Stimulated activated CD4-positive, alpha-beta T cell treated with anti-CD3 and anti-CD28 coated beads, Interleukin-1b, Interleukin-23, amount 100 ng/mL, for 48 hours (primary cell): ENCODE measurements around the gene FGF23.

ENCODE experiments used
- DNase-seq: peaks from one replicate; pipeline ENCODE4 v3.0.0-alpha.2; 2020

Gene FGF23

DNA sequence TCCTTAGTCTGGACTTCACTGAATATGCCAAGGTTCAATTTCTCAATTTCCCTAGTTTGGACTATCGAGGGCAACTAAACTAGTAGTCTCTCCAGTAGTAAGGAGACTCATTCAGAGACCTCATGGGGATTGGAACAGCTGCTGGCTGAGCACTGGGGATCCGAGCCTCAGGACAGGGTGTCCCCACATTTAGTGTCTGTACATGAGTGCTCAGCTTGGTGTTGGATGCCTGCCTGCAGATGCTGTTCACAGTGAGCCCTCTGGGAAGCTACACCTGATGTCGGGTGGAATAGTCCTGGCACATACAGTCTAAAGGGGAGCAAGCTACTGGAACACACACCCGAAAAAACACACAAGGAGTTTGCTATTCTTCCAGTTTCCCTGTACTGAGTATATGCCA is 820 bp upstream of the FGF23 start:
- no peak for DNase-seq

DNA sequence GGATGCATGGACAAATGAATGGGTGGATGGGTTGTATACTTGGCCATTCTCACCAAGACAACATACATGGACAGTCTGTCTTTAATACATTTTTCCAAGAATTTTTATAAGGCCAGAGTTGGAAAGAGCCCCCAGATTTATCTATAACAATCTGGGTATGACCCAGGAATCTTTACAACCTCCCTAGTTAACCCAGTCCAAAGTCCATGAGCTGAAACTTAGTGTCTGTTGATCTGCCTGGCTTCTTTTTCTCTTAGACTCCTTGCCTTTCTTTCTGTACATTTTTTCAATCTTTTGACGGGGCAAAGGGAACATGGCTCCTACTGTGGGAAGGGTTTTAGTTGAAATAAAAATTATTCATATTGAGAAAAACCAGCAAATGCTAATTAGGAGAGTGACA is 740 bp downstream of the FGF23 start:
- no peak for DNase-seq

DNA sequence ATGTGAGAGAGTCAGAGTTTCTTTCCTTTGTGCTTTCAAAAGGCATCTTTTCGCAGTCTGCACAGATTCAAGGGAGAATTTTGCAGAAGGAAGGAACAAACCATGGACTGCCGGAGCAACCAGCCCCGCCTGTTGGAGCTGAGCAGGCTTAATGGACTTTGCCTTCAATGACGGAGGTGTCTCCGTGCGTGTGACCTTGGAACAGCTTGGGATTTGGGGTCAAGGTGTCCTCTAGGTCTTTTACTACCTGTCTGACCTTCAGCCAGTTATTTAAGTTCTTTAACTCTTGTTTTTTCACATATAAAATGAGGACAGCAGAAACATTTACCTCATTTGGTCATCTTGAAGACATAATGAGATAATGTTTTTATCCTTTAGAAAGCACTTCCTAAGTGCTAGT is 4.1 kb downstream of the FGF23 start:
- no peak for DNase-seq

DNA sequence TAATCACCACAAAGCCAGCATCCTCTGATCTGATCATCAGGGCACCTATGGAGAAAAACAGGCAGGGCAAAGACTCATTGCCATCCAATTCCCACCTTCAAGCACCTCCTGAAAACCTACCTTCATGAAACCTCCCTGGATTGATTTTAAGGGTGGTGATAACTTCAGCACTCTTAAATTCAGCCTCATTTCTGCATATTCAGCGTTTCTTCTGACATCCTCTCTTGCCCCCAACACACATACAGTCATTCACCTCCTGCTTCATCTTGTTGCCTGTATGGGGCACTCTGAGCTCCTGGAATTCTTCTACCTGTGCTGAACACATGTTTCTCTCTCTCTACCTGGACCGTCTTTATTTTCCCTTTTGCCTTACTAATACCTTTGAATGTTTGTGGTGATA is 6.9 kb downstream of the FGF23 start:
- DNase-seq: no peak

DNA sequence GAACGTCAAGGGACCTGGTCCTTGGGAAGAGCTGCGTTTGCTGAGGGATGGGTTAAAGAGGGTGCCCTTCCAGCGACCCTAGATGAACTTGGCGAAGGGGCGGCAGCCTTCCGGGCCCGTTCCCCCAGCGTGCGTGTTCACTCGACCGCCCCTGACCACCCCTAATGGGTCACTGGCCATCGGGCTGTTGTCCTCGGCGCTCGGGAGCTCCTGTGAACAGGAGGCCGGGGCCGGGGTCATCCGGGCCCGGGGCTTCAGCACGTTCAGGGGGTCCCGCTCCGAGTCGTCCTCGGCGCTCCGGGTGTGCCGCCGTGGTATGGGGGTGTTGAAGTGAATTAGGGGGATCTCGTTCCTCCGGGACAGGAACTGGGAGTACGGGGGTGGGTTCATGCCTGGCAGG is 9.2 kb downstream of the FGF23 start:
- no peak for DNase-seq

DNA sequence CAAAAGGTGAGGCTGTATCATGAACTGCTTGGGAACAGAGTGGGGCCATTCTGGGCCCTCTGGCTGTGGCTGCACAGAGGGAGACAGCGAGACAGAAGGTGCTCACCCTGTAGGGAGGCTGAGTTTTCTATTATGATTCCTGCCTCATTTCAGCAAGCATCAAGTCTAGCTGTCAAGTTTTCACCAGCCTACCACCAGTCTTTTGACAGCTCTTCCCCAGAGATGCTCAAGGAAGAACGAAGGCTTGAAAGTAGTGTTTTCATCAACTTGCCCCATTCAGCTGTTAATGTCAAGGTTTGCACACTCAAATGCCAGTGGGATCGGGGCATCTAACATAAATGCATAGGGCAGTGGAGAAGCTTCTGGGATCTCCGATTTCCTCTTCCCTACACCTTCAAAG is 10.0 kb downstream of the FGF23 start:
- DNase-seq: no peak

DNA sequence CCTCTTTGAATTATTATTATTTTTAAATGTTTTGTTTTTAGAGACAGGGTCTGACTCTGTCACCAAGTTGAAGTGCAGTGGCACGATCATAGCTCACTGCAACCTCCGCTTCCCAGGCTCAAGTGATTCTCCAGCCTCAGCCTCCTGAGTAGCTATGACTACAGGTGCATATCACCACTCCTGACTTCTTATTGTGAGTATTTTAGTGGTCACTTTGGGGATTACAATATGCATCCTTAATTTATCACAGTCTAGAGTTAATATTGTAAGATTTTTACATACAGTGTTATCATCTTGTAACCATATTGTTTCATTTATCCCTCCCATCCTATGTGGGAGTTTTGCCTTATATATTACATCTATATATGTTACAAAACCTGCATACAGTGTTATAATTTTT is 13.4 kb downstream of the FGF23 start:
- DNase-seq: no peak

DNA sequence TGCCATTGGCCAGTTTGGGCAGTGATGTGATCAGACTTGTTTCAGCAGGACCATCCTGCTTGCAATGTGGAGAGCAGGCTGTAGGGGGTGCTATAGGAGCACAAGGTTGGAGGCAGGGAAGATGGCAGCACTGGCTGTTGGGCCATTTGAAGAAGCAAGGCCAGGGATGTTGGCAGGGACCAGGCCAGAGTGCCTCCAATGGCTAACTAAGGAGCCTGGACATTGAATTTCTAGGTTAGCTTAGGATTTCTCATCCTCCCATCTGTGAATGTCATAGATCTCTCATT is 23.5 kb downstream of the FGF23 start:
- DNase-seq: peak; percentile 72

DNA sequence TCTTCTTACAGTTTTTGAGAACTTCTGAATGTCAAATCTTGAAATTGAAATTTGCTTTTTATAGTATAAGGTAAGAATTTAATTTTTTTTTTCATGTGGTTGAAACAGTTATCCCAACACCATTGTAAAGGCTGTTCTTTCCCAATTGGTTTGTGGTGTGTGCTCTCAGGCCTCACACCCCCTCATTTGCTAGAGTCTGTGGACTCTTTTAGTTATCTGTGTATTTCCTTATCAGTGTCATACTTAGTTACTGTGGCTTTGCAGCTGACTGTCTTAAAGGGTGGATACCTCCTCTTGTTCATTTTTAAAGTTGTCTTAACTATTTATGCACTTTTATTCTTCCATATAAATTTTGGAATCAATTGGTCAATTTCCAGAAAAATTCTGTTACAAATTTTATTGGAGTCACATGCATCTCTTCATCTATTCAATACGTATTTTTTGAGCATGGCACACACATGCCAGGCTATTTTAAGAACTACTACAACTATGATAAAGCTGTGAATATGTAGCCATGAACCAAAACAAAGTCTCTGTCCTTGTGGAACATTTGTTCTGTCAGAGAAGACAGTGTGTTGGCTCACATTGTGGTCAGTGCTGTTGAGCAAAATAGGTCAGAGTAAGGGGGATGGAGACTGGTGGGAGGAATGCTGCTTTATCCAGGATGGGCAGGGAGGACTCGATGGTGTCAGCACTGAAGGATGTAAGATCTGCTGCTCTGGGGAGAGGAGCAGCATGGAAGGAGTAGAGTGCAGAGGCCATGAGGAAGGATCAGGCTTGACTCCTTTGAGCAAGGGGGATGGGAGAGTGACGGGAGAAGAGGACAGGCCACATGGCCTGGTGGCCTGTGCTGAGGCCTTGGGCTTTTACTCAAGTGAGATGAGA is 24.1 kb downstream of the FGF23 start:
- no peak for DNase-seq

DNA sequence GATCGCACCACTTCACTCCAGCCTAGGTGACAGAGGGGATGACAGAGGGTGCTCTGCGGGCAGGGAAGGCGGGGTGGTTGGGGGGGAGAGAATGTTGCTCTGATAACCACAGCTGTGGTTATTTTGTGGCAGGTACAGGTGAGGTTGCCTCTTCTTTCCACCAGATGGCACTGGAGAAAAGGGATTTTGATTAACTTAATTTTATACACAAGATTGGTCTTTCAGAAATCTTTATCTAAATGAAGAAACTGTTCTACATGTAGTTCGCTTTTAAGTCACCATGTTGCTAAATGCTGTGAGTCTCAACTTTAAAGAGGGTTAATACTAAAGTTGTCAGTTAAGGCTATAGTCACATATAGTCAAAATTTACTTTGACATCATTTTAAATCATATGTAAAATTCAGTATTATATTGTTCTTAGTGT is 25.7 kb downstream of the FGF23 start:
- DNase-seq: peak; percentile 30

DNA sequence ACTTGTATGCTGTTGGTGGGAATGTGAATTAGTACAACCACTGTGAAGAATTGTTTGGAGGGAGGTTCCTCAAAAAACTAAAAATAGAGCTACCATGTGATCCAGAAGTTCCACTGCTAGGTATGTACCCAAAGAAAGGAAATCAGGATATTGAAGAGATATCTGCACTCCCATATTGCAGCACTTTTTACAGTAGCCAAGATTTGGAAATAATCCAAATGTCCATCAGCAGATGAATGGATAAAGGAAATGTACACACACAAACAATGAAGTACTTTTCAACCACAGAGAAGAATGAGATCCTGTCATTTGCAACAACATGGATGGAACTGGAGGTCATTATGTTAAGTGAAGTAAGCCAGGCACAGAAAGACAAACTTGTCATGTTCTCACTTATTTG is 32.6 kb downstream of the FGF23 start:
- no peak for DNase-seq

DNA sequence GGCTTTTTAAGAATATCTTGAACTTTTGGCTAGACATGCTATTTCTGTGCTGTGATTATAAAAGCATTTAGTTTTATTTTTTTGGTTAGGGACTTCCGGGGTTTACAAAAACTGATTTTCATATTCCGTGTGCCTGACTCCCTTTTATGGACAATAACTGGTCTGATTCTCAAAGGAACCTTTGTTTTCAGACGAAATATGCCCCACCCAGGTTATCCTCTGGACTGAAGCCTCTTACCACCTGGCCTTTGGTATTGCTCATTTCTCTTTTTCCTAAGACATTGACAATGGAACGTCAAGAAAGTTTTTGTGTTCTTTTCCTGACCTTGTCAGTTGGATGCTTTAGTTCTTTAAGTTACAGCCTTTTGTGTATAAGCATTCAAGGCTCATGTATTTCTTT is 47.7 kb downstream of the FGF23 start:
- no peak for DNase-seq

DNA sequence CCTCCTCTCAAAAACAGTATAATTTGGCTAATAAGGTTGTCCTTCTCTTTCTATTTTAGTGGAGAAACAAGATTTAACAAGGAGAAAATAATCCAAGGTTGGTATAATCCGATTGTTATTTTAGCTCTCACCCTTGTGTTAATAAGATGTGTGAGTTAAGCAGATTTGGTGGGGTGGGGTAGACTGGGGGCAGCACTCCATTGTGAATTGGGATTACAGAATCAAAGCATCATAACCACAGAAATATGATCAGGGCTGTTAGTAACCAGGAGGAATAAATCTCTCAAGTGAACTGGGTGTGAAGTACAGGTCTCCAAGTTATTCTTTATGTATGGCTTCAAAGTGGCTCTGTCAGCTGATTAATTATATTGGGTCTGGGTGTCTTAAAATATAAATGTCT is 48.3 kb downstream of the FGF23 start:
- DNase-seq: no peak

DNA sequence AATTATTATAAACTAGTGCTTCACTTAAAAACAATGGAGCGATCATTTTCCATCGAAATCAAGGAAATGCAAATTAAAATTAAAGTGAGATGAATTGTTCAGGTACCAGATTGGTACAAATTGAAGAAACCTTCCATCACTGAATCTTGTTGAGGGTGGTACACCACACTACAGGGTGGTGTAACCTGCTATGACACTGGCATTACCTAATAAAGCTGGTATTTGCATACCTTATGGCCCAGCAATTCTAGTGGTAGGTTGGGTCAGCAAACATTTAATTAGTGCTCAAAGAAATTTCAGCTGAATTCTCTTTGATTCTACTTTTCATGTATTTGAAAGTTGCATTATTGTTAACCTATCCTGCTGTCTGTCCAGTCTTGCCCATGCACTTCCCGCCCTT is 49.3 kb downstream of the FGF23 start:
- DNase-seq: no peak

DNA sequence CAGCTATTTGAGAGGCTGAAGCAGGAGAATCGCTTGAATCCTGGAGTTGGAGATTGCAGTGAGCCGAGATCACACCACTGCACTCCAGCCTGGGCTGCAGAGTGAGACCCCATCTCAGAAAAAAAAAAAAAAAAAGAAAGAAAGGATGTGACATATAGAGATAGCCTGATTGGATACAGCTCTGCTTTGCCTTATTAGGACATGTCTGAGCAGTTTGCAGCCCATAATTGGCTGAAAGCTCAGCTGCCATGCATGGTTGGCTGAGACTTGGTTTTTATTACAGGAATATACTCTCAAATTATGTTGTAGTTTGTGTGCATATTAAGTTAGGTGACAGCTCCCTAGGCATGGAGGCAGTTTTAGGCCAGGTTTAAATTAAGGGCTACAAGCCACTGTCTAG is 52.2 kb downstream of the FGF23 start:
- no peak for DNase-seq

DNA sequence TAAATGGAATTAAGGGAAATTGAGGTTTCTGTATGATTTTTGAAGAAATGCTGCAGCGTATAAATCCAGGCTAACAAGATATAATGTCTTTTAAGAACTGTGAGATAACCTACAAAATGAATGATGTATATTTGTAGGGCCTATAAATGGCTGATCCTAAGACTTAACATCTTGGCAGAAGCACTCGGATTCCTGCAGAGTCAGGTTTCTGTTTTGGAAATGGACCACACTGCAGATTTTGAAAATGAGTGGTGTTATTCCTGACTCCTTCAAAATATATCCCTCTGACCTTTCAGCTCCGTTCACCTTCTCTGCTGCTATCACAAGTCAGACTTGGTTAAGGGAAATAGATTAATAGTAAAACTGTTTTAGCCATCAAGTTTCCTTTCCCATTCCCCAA is 53.5 kb downstream of the FGF23 start:
- no peak for DNase-seq

DNA sequence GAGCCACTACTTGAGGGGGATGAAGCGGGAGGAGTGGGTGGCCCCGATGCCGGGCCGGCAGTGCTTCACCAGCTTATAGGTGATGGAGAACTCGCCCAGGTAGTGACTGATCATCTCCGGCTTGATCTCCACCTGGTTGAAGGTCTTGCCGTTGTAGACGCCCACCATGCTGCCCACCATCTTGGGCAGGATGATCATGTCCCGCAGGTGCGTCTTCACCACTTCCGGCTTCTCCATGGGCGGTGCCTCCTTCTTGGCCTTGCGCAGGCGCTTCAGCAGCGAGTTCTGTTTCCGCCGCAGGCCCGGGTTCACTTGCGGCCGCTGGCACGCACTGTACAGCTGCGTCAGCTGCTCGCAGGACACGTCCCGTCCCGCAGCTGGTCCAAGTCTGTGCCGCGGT is 55.1 kb downstream of the FGF23 start:
- DNase-seq: no peak

DNA sequence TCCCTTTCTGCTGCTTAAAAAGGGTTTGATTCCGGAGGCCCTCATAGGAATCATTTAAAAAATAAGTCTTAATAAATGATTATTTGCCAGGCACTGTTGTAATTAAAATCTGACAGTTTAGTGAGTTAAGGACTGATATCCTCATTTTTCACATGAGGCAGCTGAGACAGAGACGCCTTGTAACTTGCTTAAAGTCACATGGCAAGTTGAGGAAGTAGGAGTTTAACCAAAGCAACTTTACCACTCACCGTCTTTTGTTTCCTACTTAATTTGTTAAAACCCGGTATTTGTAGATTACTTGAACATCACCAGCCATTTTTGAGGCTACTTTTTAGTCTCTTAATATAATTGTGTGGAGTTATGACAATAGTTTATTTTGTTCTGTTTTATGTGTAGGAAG is 56.1 kb downstream of the FGF23 start:
- no peak for DNase-seq

DNA sequence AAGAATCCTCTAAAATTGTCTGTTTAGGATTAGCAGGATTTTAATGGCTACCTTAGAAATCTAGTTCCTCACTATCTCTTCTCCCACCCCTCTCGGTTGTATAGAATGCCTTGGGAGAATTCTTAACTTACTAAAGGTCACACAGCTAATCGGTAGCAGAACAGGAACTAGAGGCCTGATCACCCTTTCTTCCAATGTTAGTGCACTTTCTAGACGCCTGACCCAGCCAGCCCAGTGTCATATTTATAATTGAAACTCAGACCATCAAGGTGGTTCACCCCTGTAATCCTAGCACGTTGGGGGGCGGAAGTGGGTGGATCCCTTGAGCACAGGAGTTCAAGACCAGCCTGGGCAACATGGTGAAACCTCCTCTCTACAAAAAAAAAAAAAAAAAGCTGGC is 56.8 kb downstream of the FGF23 start:
- DNase-seq: no peak

DNA sequence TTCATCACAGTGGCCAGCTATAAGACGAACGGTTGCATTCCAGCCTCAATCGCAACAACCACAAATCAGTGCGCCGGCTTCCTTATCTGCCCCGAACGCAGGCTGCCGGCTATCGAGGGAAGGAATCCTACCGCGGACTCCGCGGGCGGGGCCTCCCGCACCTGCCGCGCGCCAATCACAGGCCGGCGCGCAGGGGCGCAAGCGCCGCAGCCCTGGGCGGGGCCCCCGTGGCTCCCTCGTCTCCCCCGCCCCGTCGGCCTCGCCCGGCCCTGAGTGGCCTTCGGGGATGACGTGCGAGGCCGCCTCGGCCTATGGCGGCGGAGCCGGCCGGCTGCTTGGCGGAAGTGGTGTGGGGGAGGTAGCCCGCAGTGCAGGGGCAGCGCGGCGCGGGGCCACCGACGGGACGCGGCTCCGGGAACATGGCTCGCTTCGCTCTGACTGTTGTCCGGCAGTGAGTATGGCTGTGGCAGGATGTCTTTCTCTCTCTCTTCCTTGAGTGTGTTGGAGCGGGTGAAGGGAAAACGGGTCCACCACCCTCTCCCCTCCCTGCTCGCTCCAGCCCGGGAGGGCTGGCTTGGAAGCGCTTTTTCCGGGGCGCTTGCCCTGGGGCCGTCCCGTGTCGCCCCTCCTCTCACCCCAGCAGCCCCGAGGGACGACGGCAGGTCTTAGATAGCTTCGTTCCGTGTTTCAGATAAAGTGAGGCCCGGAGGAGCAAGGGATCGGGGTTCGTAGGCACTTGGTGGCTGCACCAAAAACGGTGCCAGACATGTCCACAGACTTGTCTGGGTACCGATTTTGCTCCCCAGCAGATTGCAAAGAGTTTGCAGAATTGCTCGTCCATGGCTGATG is 58.4 kb downstream of the FGF23 start, which contains the start of gene TIGAR:
Gene TIGAR (plus strand): TSS at position 361 of the 849 bp plus-strand sequence. CDS start 59 bp downstream, at position 420.
- DNase-seq: peak; percentile 90

DNA sequence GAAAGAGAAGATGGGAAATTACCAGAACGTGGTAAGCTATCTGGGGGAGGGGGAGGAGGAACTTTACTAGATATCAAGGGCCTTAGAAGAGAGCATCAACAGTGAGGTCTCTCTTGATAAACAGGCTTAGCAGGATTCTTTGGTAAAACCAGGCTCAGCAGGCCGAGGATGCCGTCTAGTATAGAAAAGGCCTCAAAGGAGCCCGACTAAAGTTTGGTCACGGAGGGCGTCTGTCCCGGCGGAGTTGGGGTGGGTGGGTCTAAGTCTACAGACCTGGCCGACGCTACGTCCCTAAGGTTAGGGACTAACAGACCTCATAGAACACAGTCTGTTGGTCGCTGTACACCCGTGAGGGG is 59.0 kb downstream of the FGF23 start:
- no peak for DNase-seq
